Activated T-cell treated with anti-CD3 and anti-CD28 coated beads, Interleukin-2, amount 50 U/mL, for 24 hours (primary cell): Measurements from ENCODE around the gene FAM9C.
"Not testable (repeated sequence)": the region's sequence is repeated elsewhere in the genome, so short reads cannot be mapped to it uniquely, and the experiment has no call there.

Experiments
- DNase-seq: peaks from one replicate; pipeline ENCODE4 v3.0.0-alpha.2; 2020
- H3K27ac Mint-ChIP-seq: 2 replicates; pipeline ENCODE4 v1.8.0; 2020; ENCODE audit warnings: mild to moderate bottlenecking, mixed read lengths
- H3K27me3 Mint-ChIP-seq: 2 replicates; pipeline ENCODE4 v1.8.0; 2020; ENCODE audit warnings: mixed read lengths
- H3K36me3 Mint-ChIP-seq: 2 replicates; pipeline ENCODE4 v1.8.0; 2020; ENCODE audit warnings: low read depth, mixed read lengths
- H3K4me1 Mint-ChIP-seq: 2 replicates; pipeline ENCODE4 v1.8.0; 2020; ENCODE audit warnings: low read depth, mixed read lengths
- H3K4me3 Mint-ChIP-seq: 2 replicates; pipeline ENCODE4 v1.8.0; 2020; ENCODE audit warnings: mild to moderate bottlenecking, moderate library complexity, mixed read lengths
- H3K9me3 Mint-ChIP-seq: 2 replicates; pipeline ENCODE4 v1.8.0; 2020; ENCODE audit warnings: mixed read lengths

The FAM9C gene

GRCh38 chrX:13063124-13063523 is 18.7 kb upstream of the FAM9C start:
- peaks cover 16% of the 10 kb centered on the region for H3K36me3 Mint-ChIP-seq
- H3K4me1 Mint-ChIP-seq: peaks cover 40% of the 10 kb centered on the region
- H3K9me3 Mint-ChIP-seq: peaks cover 23% of the 10 kb centered on the region
- not testable (repeated sequence) for H3K4me3 Mint-ChIP-seq, DNase-seq, H3K27ac Mint-ChIP-seq
- H3K27me3 Mint-ChIP-seq: peaks cover 74% of the 10 kb centered on the region

GRCh38 chrX:13062331-13062730 is 17.9 kb upstream of the FAM9C start:
- peaks cover 16% of the 10 kb centered on the region for H3K36me3 Mint-ChIP-seq

GRCh38 chrX:13061215-13061708 is 16.8 kb upstream of the FAM9C start:
- Mint-ChIP-seq H3K36me3 (peaks cover 16% of the 10 kb centered on the region), H3K4me1 (peaks cover 38% of the 10 kb centered on the region), H3K9me3 (peaks cover 32% of the 10 kb centered on the region), H3K27me3 (peaks cover 74% of the 10 kb centered on the region)
- not testable (repeated sequence) for DNase-seq, H3K4me3 Mint-ChIP-seq, H3K27ac Mint-ChIP-seq

More at GRCh38 chrX:13062331-13062730, 17.9 kb upstream of the FAM9C start:
- Mint-ChIP-seq H3K27me3 (peaks cover 79% of the 10 kb centered on the region), H3K4me1 (peaks cover 44% of the 10 kb centered on the region), H3K9me3 (peaks cover 31% of the 10 kb centered on the region)
- H3K4me3 Mint-ChIP-seq, H3K27ac Mint-ChIP-seq, DNase-seq: not testable (repeated sequence)

- Mint-ChIP-seq H3K4me3 (no peak overlapping the region), H3K27ac (no peak overlapping the region), H3K4me1 (peaks cover 46% of the 10 kb centered on the region), H3K9me3 (peaks cover 32% of the 10 kb centered on the region), H3K27me3 (peaks cover 74% of the 10 kb centered on the region), H3K36me3 (peaks cover 16% of the 10 kb centered on the region)
- no peak for DNase-seq
These were observed 15.4 kb upstream of the FAM9C start for GRCh38 chrX:13059637-13060499.

GRCh38 chrX:13055486-13055885 is 11.1 kb upstream of the FAM9C start:
- no peak overlapping the region for H3K27ac Mint-ChIP-seq
- peaks cover 17% of the 10 kb centered on the region for H3K9me3 Mint-ChIP-seq
- peaks cover 45% of the 10 kb centered on the region for H3K27me3 Mint-ChIP-seq
- no peak for DNase-seq
- H3K36me3 Mint-ChIP-seq: peaks cover 8% of the 10 kb centered on the region
- no peak overlapping the region for H3K4me3 Mint-ChIP-seq
- H3K4me1 Mint-ChIP-seq: peaks cover 72% of the 10 kb centered on the region

- H3K9me3 Mint-ChIP-seq: peaks cover 19% of the 10 kb centered on the region
- H3K36me3 Mint-ChIP-seq: peaks cover 6% of the 10 kb centered on the region
- no peak overlapping the region for H3K4me3 Mint-ChIP-seq
- peak overlapping the region; percentile 91 for H3K27ac Mint-ChIP-seq
- peaks cover 31% of the 10 kb centered on the region for H3K27me3 Mint-ChIP-seq
- DNase-seq: no peak
- H3K4me1 Mint-ChIP-seq: peaks cover 73% of the 10 kb centered on the region
These were observed 8.8 kb upstream of the FAM9C start for GRCh38 chrX:13053171-13053570.

- Mint-ChIP-seq H3K36me3 (peaks cover 6% of the 10 kb centered on the region), H3K4me1 (peaks cover 84% of the 10 kb centered on the region), H3K27ac (peak overlapping the region; percentile 91), H3K9me3 (peaks cover 10% of the 10 kb centered on the region), H3K4me3 (peak overlapping the region; percentile 15), H3K27me3 (peaks cover 29% of the 10 kb centered on the region)
- no peak for DNase-seq
These were observed 7.2 kb upstream of the FAM9C start for GRCh38 chrX:13051529-13052172.

GRCh38 chrX:13051167-13051528 is 6.7 kb upstream of the FAM9C start:
- H3K36me3 Mint-ChIP-seq: peaks cover 6% of the 10 kb centered on the region
- peaks cover 87% of the 10 kb centered on the region for H3K4me1 Mint-ChIP-seq
- peaks cover 10% of the 10 kb centered on the region for H3K9me3 Mint-ChIP-seq
- no peak for DNase-seq
- peaks cover 33% of the 10 kb centered on the region for H3K27me3 Mint-ChIP-seq
- peak overlapping the region; percentile 91 for H3K27ac Mint-ChIP-seq
- peak overlapping the region; percentile 15 for H3K4me3 Mint-ChIP-seq

GRCh38 chrX:13050151-13050550 is 5.7 kb upstream of the FAM9C start:
- H3K4me1 Mint-ChIP-seq: peaks cover 82% of the 10 kb centered on the region
- peaks cover 6% of the 10 kb centered on the region for H3K36me3 Mint-ChIP-seq
- no peak overlapping the region for H3K4me3 Mint-ChIP-seq
- no peak for DNase-seq
- H3K27me3 Mint-ChIP-seq: peaks cover 33% of the 10 kb centered on the region
- H3K27ac Mint-ChIP-seq: peak overlapping the region; percentile 91
- H3K9me3 Mint-ChIP-seq: peaks cover 10% of the 10 kb centered on the region

- Mint-ChIP-seq H3K27ac (no peak overlapping the region), H3K4me1 (peaks cover 69% of the 10 kb centered on the region), H3K27me3 (peaks cover 30% of the 10 kb centered on the region), H3K4me3 (no peak overlapping the region), H3K9me3 (peaks cover 10% of the 10 kb centered on the region), H3K36me3 (peaks cover 6% of the 10 kb centered on the region)
- no peak for DNase-seq
These were observed 3.9 kb upstream of the FAM9C start for GRCh38 chrX:13048280-13048679.

- H3K9me3 Mint-ChIP-seq: peaks cover 10% of the 10 kb centered on the region
- H3K36me3 Mint-ChIP-seq: peaks cover 4% of the 10 kb centered on the region
- H3K27me3 Mint-ChIP-seq: peaks cover 35% of the 10 kb centered on the region
- no peak overlapping the region for H3K27ac Mint-ChIP-seq
- no peak overlapping the region for H3K4me3 Mint-ChIP-seq
- no peak for DNase-seq
- peaks cover 69% of the 10 kb centered on the region for H3K4me1 Mint-ChIP-seq
These were observed 3.3 kb upstream of the FAM9C start for GRCh38 chrX:13047759-13048158.

- Mint-ChIP-seq H3K4me3 (no peak overlapping the region), H3K4me1 (peaks cover 62% of the 10 kb centered on the region), H3K36me3 (no peaks in the 10 kb centered on the region), H3K9me3 (peaks cover 7% of the 10 kb centered on the region), H3K27me3 (peaks cover 35% of the 10 kb centered on the region), H3K27ac (no peak overlapping the region)
- DNase-seq: no peak
These were observed 1.9 kb upstream of the FAM9C start for GRCh38 chrX:13046141-13046855.

- Mint-ChIP-seq H3K27ac (no peak overlapping the region), H3K36me3 (no peaks in the 10 kb centered on the region), H3K4me3 (no peak overlapping the region), H3K27me3 (peaks cover 41% of the 10 kb centered on the region), H3K4me1 (peaks cover 45% of the 10 kb centered on the region), H3K9me3 (peaks cover under 1% of the 10 kb centered on the region)
- no peak for DNase-seq
These were observed 482 bp downstream of the FAM9C start for GRCh38 chrX:13043938-13044337.

- Mint-ChIP-seq H3K9me3 (no peaks in the 10 kb centered on the region), H3K27me3 (peaks cover 45% of the 10 kb centered on the region), H3K36me3 (no peaks in the 10 kb centered on the region), H3K4me3 (no peak overlapping the region), H3K4me1 (peaks cover 37% of the 10 kb centered on the region), H3K27ac (no peak overlapping the region)
- DNase-seq: no peak
These were observed 1.3 kb downstream of the FAM9C start for GRCh38 chrX:13043138-13043537.
